ENCODE results near the gene SMIM24. TPM values are rescaled to one million over a fixed set of nuclear protein-coding genes. Genes with fewer than 3 reads are reported as not detected.

The SMIM24 gene
- total and polyA plus RNA-seq, 2 experiments from 2014 or later: 5.0 to 21.5 TPM

GRCh38 chr19:3524904-3525451 is 44.7 kb upstream of the SMIM24 start:
- no peak for DNase-seq (ENCODE audit: low spot score)
- Mint-ChIP-seq H3K27ac (no peak overlapping the region), H3K4me3 (no peak overlapping the region), H3K9me3 (no peaks in the 10 kb centered on the region; the same call in 2 of the 3 replicates), H3K36me3 (ENCODE audit: low read depth) (peaks cover 12% of the 10 kb centered on the region), H3K27me3 (ENCODE audit: insufficient read depth, low read depth, poor library complexity) (peaks cover 9% of the 10 kb centered on the region), H3K4me1 (peaks cover 5% of the 10 kb centered on the region)
- TF ChIP-seq, protein P1, sequence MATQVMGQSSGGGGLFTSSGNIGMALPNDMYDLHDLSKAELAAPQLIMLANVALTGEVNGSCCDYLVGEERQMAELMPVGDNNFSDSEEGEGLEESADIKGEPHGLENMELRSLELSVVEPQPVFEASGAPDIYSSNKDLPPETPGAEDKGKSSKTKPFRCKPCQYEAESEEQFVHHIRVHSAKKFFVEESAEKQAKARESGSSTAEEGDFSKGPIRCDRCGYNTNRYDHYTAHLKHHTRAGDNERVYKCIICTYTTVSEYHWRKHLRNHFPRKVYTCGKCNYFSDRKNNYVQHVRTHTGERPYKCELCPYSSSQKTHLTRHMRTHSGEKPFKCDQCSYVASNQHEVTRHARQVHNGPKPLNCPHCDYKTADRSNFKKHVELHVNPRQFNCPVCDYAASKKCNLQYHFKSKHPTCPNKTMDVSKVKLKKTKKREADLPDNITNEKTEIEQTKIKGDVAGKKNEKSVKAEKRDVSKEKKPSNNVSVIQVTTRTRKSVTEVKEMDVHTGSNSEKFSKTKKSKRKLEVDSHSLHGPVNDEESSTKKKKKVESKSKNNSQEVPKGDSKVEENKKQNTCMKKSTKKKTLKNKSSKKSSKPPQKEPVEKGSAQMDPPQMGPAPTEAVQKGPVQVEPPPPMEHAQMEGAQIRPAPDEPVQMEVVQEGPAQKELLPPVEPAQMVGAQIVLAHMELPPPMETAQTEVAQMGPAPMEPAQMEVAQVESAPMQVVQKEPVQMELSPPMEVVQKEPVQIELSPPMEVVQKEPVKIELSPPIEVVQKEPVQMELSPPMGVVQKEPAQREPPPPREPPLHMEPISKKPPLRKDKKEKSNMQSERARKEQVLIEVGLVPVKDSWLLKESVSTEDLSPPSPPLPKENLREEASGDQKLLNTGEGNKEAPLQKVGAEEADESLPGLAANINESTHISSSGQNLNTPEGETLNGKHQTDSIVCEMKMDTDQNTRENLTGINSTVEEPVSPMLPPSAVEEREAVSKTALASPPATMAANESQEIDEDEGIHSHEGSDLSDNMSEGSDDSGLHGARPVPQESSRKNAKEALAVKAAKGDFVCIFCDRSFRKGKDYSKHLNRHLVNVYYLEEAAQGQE (IDR thresholded peaks at IDR 0.05; ENCODE audit: unreplicated experiment): no peak
- TF ChIP-seq JUNB (IDR thresholded peaks at IDR 0.05; ENCODE audit: unreplicated experiment): no peak
- TF ChIP-seq EZH2phosphoT487 (IDR thresholded peaks at IDR 0.05; ENCODE audit: unreplicated experiment): no peak
- TF ChIP-seq ZNF462 (CRISPR knock-in tag; IDR thresholded peaks at IDR 0.05): no peak
- TF ChIP-seq ZNF331 (CRISPR knock-in tag; IDR thresholded peaks at IDR 0.05; ENCODE audit: low read depth): no peak
- no peak for TF ChIP-seq CREB1 (CRISPR knock-in tag; IDR thresholded peaks at IDR 0.05; ENCODE audit: low read depth)
- no peaks in the 10 kb centered on the region; the same call in 1 of the 2 replicates for H3K4me1 ChIP-seq (ENCODE audit: insufficient read depth)
- no peaks in the 10 kb centered on the region for H3K9me2 ChIP-seq (ENCODE audit: insufficient read depth)
- no peak for ATAC-seq
- no peaks in the 10 kb centered on the region for H3F3A ChIP-seq (replicated peaks; ENCODE audit: low read depth)
- H3K4me2 ChIP-seq: no peak overlapping the region
- peaks cover 10% of the 10 kb centered on the region; the same call in 1 of the 2 replicates for H3K79me2 ChIP-seq (replicated peaks; ENCODE audit: insufficient read depth)
- no peak overlapping the region for H2AFZ ChIP-seq
- no peak overlapping the region for H3K4me3 ChIP-seq
- H3K27me3 ChIP-seq (ENCODE audit: insufficient read depth): no peaks in the 10 kb centered on the region
- H4K20me1 ChIP-seq (replicated peaks; ENCODE audit: insufficient read depth): no peaks in the 10 kb centered on the region; the same call in 1 of the 2 replicates
- no peak overlapping the region for H3K27ac ChIP-seq (ENCODE audit: low read depth)
- no peaks in the 10 kb centered on the region for H3K36me3 ChIP-seq (ENCODE audit: insufficient read depth)

Measured in GM23338 (cell line).